Osteocyte (in vitro differentiated cells): Measurements from ENCODE around the gene MEIOB. TPM values are rescaled to one million over a fixed set of nuclear protein-coding genes. Genes with fewer than 3 reads are reported as not detected.

Experiments
- DNase-seq: peaks from one replicate; pipeline ENCODE4 v3.0.0; 2021; ENCODE audit warnings: mixed read lengths; ENCODE audit not compliant: unreplicated experiment; ENCODE audit errors: extremely low spot score
- H3K27ac Mint-ChIP-seq: one replicate; pipeline ENCODE4 v1.8.0; 2021; ENCODE audit warnings: mild to moderate bottlenecking, mixed read lengths; ENCODE audit not compliant: unreplicated experiment
- H3K27me3 Mint-ChIP-seq: one replicate; pipeline ENCODE4 v1.8.0; 2021; ENCODE audit warnings: mixed read lengths; ENCODE audit not compliant: unreplicated experiment
- H3K36me3 Mint-ChIP-seq: one replicate; pipeline ENCODE4 v1.8.0; 2021; ENCODE audit warnings: mixed read lengths; ENCODE audit not compliant: unreplicated experiment
- H3K4me1 Mint-ChIP-seq: one replicate; pipeline ENCODE4 v1.8.0; 2021; ENCODE audit warnings: mixed read lengths; ENCODE audit not compliant: unreplicated experiment
- H3K4me3 Mint-ChIP-seq: one replicate; pipeline ENCODE4 v1.8.0; 2021; ENCODE audit warnings: mild to moderate bottlenecking, moderate library complexity, mixed read lengths; ENCODE audit not compliant: unreplicated experiment
- H3K9me3 Mint-ChIP-seq: one replicate; pipeline ENCODE4 v1.8.0; 2021; ENCODE audit warnings: mixed read lengths; ENCODE audit not compliant: unreplicated experiment
- CTCF ChIP-seq: fragments of 200-600 bp; sonication (generic); IDR thresholded peaks from 2 replicates; pipeline ENCODE4 v1.5.0; 2021; ENCODE audit warnings: antibody characterized with exemption, mild to moderate bottlenecking, moderate library complexity
- total RNA-seq: library from RNA; stranded (reverse); gene quantifications from 2 replicates; pipeline ENCODE4 v1.2.1, GENCODE V29; 2021

Gene MEIOB
- total RNA-seq, 1 donor from 2014 or later = 1.2 TPM

GRCh38 chr16:1895068-1895467, 23.1 kb upstream of the MEIOB start:
- no peak for TF ChIP-seq CTCF
- Mint-ChIP-seq H3K36me3 (no peaks in the 10 kb centered on the region), H3K9me3 (no peaks in the 10 kb centered on the region), H3K4me3 (no peak overlapping the region), H3K27ac (no peak overlapping the region), H3K4me1 (no peaks in the 10 kb centered on the region), H3K27me3 (peaks cover 37% of the 10 kb centered on the region)
- no peak for DNase-seq

GRCh38 chr16:1890708-1891050, 18.7 kb upstream of the MEIOB start:
- H3K4me1 Mint-ChIP-seq = peaks cover 3% of the 10 kb centered on the region
- TF ChIP-seq CTCF = no peak
- peaks cover 24% of the 10 kb centered on the region for H3K27me3 Mint-ChIP-seq
- H3K27ac Mint-ChIP-seq = no peak overlapping the region
- DNase-seq = no peak
- H3K36me3 Mint-ChIP-seq = no peaks in the 10 kb centered on the region
- H3K4me3 Mint-ChIP-seq = no peak overlapping the region
- no peaks in the 10 kb centered on the region for H3K9me3 Mint-ChIP-seq

GRCh38 chr16:1890024-1890707, 18.2 kb upstream of the MEIOB start:
- TF ChIP-seq CTCF = no peak
- peaks cover 24% of the 10 kb centered on the region for H3K27me3 Mint-ChIP-seq
- H3K4me3 Mint-ChIP-seq = no peak overlapping the region
- H3K4me1 Mint-ChIP-seq = peaks cover 3% of the 10 kb centered on the region
- H3K27ac Mint-ChIP-seq = no peak overlapping the region
- H3K36me3 Mint-ChIP-seq = no peaks in the 10 kb centered on the region
- no peaks in the 10 kb centered on the region for H3K9me3 Mint-ChIP-seq
- DNase-seq = no peak

- H3K27ac Mint-ChIP-seq = no peak overlapping the region
- peaks cover 22% of the 10 kb centered on the region for H3K27me3 Mint-ChIP-seq
- peaks cover 3% of the 10 kb centered on the region for H3K4me1 Mint-ChIP-seq
- H3K36me3 Mint-ChIP-seq = no peaks in the 10 kb centered on the region
- no peak for TF ChIP-seq CTCF
- no peak for DNase-seq
- H3K4me3 Mint-ChIP-seq = no peak overlapping the region
- H3K9me3 Mint-ChIP-seq = no peaks in the 10 kb centered on the region
These were observed 15.9 kb upstream of the MEIOB start for GRCh38 chr16:1887711-1888354.

GRCh38 chr16:1884889-1885288, 12.9 kb upstream of the MEIOB start:
- peaks cover 9% of the 10 kb centered on the region for H3K27me3 Mint-ChIP-seq

More at GRCh38 chr16:1884889-1885288, 12.9 kb upstream of the MEIOB start:
- no peaks in the 10 kb centered on the region for H3K9me3 Mint-ChIP-seq
- peaks cover 3% of the 10 kb centered on the region for H3K4me1 Mint-ChIP-seq
- no peaks in the 10 kb centered on the region for H3K36me3 Mint-ChIP-seq
- no peak overlapping the region for H3K4me3 Mint-ChIP-seq
- DNase-seq = no peak
- no peak overlapping the region for H3K27ac Mint-ChIP-seq
- TF ChIP-seq CTCF = no peak
